Measurements from ENCODE around the gene TEKT5. TPM values are rescaled to one million over a fixed set of nuclear protein-coding genes. Genes with fewer than 3 reads are reported as not detected.
A peak's percentile ranks its signal among the peaks of the same experiment; 100 is the strongest.

The TEKT5 gene
- total and polyA plus RNA-seq, 4 donors, result 0.13 to 0.92 TPM; not detected in 2

DNA sequence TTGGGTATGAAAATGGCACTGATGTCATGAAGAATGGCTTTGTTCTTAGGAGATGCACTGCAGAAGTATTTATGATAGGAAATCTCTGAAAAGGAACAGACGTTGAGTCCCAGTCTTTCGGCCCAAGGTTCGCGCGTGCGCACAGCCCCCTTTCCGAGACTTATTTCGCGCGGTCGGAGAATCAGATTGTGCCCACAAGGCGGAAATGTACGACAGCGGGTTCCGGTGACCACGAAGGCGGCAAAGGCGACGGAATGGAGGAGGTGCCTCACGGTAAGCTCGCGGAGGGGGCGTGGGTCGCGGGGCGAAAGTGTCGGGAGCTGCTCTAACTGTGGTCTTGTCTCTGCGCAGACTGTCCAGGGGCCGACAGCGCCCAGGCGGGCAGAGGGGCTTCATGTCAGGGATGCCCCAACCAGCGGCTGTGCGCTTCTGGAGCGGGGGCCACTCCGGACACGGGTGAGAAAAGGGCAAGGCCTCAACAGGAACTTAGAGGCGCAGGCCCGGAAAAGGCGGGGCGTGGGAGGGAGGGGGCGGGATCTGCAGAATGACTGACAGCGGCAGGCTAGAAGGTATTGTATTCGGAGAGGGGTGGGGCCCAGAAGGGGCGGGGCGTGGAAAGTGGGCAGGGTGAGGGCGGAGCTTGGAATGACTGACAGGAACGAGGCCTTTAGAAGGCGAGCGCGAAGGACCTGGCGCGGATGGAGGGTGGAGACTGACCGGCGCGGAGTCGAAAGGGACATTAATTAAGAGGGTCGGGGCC lies 49.1 kb upstream of the TEKT5 start, which contains the start of gene NUBP1:
TSS of gene NUBP1 (plus strand) at position 233 of the 760 bp plus-strand sequence. CDS start at position 255, 22 bp downstream.
- Histone ChIP-seq H3K27me3 (ENCODE audit: control insufficient read depth in 4 of 4, insufficient read depth in 4 of 4, low read length in 3 of 4) (no peaks in the 10 kb centered on the region), H3K36me3 (ENCODE audit: control insufficient read depth in 4 of 4, insufficient read depth in 3 of 4, low read depth in 1 of 4, low read length in 3 of 4) (peaks cover 5 to 11% (median 9%) of the 10 kb centered on the region in 4 donors), H3K9me3 (ENCODE audit: control insufficient read depth in 4 of 4, low read length in 3 of 4) (no peaks in the 10 kb centered on the region), H3K27ac (ENCODE audit: low read depth in 1 of 2, low read length in 2 of 2) (peak within 1 kb of the TSS; percentile 96 to 99), H3K4me3 (ENCODE audit: low read depth in 1 of 3, low read length in 3 of 3) (peak within 1 kb of the TSS; percentile 62 to 66 (median 62)), H3K9ac (ENCODE audit: low read depth in 1 of 2, low read length in 2 of 2) (peak within 1 kb of the TSS; percentile 62 to 79), H3K4me1 (ENCODE audit: control insufficient read depth in 4 of 4, insufficient read depth in 4 of 4, low read length in 3 of 4) (peaks cover 5 to 13% (median 9%) of the 10 kb centered on the region in 4 donors)
- under 1% methylated on average over 57 of the region's 57 CpGs for WGBS
- TF ChIP-seq NR2F2 (IDR thresholded peaks at IDR 0.05) (peak; percentile 91), RXRA (IDR thresholded peaks at IDR 0.05) (peak; percentile 31 to 72), JUND (IDR thresholded peaks at IDR 0.05) (no peak), YY1 (IDR thresholded peaks at IDR 0.05) (peak; percentile 90), FOXA2 (IDR thresholded peaks at IDR 0.05) (no peak), SP1 (IDR thresholded peaks at IDR 0.05) (peak; percentile 83), GABPA (IDR thresholded peaks at IDR 0.05 in 1 of 2, conservative IDR thresholded peaks at IDR 0.05 in 1 of 2) (peak; percentile 77 to 94), EGR1 (IDR thresholded peaks at IDR 0.05; ENCODE audit: low read depth in 2 of 2) (peak; percentile 65 to 68), HNF4A (conservative IDR thresholded peaks at IDR 0.05) (no peak), RAD21 (IDR thresholded peaks at IDR 0.05) (peak in 1 of 2 donors; percentile 18), TAF1 (conservative IDR thresholded peaks at IDR 0.05) (peak; percentile 38), FOXA1 (IDR thresholded peaks at IDR 0.05) (no peak), HNF4G (IDR thresholded peaks at IDR 0.05) (no peak)
- TF ChIP-seq, protein P1, sequence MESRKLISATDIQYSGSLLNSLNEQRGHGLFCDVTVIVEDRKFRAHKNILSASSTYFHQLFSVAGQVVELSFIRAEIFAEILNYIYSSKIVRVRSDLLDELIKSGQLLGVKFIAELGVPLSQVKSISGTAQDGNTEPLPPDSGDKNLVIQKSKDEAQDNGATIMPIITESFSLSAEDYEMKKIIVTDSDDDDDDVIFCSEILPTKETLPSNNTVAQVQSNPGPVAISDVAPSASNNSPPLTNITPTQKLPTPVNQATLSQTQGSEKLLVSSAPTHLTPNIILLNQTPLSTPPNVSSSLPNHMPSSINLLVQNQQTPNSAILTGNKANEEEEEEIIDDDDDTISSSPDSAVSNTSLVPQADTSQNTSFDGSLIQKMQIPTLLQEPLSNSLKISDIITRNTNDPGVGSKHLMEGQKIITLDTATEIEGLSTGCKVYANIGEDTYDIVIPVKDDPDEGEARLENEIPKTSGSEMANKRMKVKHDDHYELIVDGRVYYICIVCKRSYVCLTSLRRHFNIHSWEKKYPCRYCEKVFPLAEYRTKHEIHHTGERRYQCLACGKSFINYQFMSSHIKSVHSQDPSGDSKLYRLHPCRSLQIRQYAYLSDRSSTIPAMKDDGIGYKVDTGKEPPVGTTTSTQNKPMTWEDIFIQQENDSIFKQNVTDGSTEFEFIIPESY (IDR thresholded peaks at IDR 0.05), result peak; percentile 42
- TF ChIP-seq, protein P2, sequence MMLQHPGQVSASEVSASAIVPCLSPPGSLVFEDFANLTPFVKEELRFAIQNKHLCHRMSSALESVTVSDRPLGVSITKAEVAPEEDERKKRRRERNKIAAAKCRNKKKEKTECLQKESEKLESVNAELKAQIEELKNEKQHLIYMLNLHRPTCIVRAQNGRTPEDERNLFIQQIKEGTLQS (IDR thresholded peaks at IDR 0.05), result peak; percentile 10
- TF ChIP-seq, protein P3, sequence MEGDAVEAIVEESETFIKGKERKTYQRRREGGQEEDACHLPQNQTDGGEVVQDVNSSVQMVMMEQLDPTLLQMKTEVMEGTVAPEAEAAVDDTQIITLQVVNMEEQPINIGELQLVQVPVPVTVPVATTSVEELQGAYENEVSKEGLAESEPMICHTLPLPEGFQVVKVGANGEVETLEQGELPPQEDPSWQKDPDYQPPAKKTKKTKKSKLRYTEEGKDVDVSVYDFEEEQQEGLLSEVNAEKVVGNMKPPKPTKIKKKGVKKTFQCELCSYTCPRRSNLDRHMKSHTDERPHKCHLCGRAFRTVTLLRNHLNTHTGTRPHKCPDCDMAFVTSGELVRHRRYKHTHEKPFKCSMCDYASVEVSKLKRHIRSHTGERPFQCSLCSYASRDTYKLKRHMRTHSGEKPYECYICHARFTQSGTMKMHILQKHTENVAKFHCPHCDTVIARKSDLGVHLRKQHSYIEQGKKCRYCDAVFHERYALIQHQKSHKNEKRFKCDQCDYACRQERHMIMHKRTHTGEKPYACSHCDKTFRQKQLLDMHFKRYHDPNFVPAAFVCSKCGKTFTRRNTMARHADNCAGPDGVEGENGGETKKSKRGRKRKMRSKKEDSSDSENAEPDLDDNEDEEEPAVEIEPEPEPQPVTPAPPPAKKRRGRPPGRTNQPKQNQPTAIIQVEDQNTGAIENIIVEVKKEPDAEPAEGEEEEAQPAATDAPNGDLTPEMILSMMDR (IDR thresholded peaks at IDR 0.05; ENCODE audit: low read depth, low read length, missing input control), result no peak
- TF ChIP-seq, protein P4, sequence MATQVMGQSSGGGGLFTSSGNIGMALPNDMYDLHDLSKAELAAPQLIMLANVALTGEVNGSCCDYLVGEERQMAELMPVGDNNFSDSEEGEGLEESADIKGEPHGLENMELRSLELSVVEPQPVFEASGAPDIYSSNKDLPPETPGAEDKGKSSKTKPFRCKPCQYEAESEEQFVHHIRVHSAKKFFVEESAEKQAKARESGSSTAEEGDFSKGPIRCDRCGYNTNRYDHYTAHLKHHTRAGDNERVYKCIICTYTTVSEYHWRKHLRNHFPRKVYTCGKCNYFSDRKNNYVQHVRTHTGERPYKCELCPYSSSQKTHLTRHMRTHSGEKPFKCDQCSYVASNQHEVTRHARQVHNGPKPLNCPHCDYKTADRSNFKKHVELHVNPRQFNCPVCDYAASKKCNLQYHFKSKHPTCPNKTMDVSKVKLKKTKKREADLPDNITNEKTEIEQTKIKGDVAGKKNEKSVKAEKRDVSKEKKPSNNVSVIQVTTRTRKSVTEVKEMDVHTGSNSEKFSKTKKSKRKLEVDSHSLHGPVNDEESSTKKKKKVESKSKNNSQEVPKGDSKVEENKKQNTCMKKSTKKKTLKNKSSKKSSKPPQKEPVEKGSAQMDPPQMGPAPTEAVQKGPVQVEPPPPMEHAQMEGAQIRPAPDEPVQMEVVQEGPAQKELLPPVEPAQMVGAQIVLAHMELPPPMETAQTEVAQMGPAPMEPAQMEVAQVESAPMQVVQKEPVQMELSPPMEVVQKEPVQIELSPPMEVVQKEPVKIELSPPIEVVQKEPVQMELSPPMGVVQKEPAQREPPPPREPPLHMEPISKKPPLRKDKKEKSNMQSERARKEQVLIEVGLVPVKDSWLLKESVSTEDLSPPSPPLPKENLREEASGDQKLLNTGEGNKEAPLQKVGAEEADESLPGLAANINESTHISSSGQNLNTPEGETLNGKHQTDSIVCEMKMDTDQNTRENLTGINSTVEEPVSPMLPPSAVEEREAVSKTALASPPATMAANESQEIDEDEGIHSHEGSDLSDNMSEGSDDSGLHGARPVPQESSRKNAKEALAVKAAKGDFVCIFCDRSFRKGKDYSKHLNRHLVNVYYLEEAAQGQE (IDR thresholded peaks at IDR 0.05), result peak; percentile 87
- TF ChIP-seq, protein P5, sequence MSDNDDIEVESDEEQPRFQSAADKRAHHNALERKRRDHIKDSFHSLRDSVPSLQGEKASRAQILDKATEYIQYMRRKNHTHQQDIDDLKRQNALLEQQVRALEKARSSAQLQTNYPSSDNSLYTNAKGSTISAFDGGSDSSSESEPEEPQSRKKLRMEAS (IDR thresholded peaks at IDR 0.05), result peak; percentile 72
- peak; percentile 100 for DNase-seq (ENCODE audit: low spot score)

All from liver (tissue), 9 donors.